Cardiac muscle cell (in vitro differentiated cells and primary cell): Measurements from ENCODE around the gene EML4. TPM values are rescaled to one million over a fixed set of nuclear protein-coding genes. Genes with fewer than 3 reads are reported as not detected.

Experiments used
- DNase-seq, 2 donors: peaks; one replicate each; pipeline versions ENCODE4 v3.0.0 to v3.0.0-alpha.2; 2010 to 2017; ENCODE audit warnings: low read depth in 1 of 2, low spot score in 1 of 2
- H3K27ac ChIP-seq: fragments of 200-600 bp; sonication (generic); 2 replicates; pipeline ENCODE4 v1.5.1; 2016
- H3K27me3 ChIP-seq: fragments of 200-600 bp; sonication (generic); 2 replicates; pipeline ENCODE4 v1.6.0; 2016; ENCODE audit warnings: control low read depth
- H3K36me3 ChIP-seq: fragments of 200-600 bp; sonication (generic); 2 replicates; pipeline ENCODE4 v1.5.1; 2016; ENCODE audit warnings: control low read depth
- H3K4me1 ChIP-seq: fragments of 200-600 bp; sonication (generic); 2 replicates; pipeline ENCODE4 v1.8.1; 2017; ENCODE audit warnings: low read depth, mild to moderate bottlenecking, mixed run types
- H3K4me3 ChIP-seq: fragments of 200-600 bp; sonication (generic); 2 replicates; pipeline ENCODE4 v1.5.1; 2016; ENCODE audit warnings: mild to moderate bottlenecking
- H3K9me3 ChIP-seq: fragments of 200-600 bp; sonication (generic); 2 replicates; pipeline ENCODE4 v1.5.1; 2017; ENCODE audit warnings: low read depth, mild to moderate bottlenecking, control low read depth
- polyA plus RNA-seq: library from polyadenylated mRNA; unstranded; fragments of >200 nt; fragmentation: Nextera tagmentation; extraction: Ambion mirVana; gene quantifications from 2 replicates; pipeline ENCODE4 v1.2.1, GENCODE V29; 2016
- total RNA-seq: library from RNA; depleted of rRNA; stranded (reverse); fragments of >200 nt; gene quantifications from 2 replicates; pipeline ENCODE4 v1.2.3, GENCODE V29; 2016
- TF ChIP-seq, protein P1 (sequence below): IDR thresholded peaks from 2 replicates; pipeline ENCODE4 v1.5.1; 2012; ENCODE audit warnings: low read depth, mild to moderate bottlenecking, low read length

EML4 gene
- total and polyA plus RNA-seq, 2 experiments from 2014 or later, result 46.6 to 56.2 TPM

DNA sequence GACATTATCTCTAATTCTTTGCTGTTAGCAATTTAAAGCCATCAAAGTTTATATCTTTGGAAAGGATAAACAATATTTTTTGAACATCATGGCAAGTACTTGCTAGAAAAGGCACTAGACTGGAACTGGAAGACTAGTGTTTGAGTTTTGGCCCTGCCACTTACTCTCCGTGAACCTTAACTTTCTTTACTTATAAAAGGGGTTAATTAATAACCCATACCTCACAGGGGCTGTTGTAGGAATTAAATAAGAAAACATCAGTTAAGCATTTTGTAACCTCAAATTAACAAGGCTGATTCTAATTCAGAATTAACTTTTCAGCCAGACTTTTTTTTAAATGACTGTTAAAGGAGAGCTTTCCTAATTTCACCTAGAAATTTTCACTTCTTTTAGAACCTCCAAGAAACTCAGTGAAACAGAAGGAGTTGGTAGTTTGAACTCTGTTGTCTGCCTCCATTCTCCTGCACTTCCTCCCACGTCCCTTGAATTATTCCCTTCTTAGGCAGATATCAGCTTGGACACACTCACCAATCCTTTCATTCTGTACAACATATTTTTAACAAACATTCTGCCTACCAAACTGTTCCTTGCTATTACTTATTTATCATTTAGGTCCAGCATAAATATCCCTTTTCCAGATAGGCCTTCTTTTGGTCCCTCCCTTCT lies 112.4 kb downstream of the EML4 start:
- Histone ChIP-seq H3K27me3 (no peaks in the 10 kb centered on the region), H3K27ac (no peak overlapping the region), H3K36me3 (peaks cover 12% of the 10 kb centered on the region), H3K4me1 (no peaks in the 10 kb centered on the region), H3K9me3 (no peaks in the 10 kb centered on the region), H3K4me3 (no peak overlapping the region)
- TF ChIP-seq, protein P1, sequence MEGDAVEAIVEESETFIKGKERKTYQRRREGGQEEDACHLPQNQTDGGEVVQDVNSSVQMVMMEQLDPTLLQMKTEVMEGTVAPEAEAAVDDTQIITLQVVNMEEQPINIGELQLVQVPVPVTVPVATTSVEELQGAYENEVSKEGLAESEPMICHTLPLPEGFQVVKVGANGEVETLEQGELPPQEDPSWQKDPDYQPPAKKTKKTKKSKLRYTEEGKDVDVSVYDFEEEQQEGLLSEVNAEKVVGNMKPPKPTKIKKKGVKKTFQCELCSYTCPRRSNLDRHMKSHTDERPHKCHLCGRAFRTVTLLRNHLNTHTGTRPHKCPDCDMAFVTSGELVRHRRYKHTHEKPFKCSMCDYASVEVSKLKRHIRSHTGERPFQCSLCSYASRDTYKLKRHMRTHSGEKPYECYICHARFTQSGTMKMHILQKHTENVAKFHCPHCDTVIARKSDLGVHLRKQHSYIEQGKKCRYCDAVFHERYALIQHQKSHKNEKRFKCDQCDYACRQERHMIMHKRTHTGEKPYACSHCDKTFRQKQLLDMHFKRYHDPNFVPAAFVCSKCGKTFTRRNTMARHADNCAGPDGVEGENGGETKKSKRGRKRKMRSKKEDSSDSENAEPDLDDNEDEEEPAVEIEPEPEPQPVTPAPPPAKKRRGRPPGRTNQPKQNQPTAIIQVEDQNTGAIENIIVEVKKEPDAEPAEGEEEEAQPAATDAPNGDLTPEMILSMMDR, result no peak
- DNase-seq, result no peak

DNA sequence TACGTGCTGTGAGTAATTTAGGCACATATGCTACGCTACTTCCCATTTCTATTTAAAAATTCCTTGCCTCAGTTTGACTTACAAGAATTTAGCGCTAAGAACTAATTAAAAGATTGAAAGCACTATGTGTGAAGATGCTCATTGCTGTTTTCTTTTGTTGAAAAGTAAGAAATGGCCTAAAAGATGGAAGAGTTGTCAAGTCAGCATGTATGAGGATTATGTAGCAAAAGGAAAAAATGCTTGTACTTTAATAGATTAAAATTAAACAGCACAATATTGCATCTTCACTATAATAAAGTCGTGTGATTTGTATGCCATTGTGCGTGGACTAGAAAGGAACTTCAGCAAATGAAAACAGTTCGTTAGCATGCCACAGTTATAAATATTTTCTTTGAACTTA lies 114.9 kb downstream of the EML4 start:
- Histone ChIP-seq H3K27ac (no peak overlapping the region), H3K4me3 (no peak overlapping the region), H3K27me3 (no peaks in the 10 kb centered on the region), H3K9me3 (no peaks in the 10 kb centered on the region), H3K36me3 (peaks cover 27% of the 10 kb centered on the region), H3K4me1 (peaks cover 7% of the 10 kb centered on the region)
- DNase-seq, result no peak
- TF ChIP-seq, protein P1, result no peak

DNA sequence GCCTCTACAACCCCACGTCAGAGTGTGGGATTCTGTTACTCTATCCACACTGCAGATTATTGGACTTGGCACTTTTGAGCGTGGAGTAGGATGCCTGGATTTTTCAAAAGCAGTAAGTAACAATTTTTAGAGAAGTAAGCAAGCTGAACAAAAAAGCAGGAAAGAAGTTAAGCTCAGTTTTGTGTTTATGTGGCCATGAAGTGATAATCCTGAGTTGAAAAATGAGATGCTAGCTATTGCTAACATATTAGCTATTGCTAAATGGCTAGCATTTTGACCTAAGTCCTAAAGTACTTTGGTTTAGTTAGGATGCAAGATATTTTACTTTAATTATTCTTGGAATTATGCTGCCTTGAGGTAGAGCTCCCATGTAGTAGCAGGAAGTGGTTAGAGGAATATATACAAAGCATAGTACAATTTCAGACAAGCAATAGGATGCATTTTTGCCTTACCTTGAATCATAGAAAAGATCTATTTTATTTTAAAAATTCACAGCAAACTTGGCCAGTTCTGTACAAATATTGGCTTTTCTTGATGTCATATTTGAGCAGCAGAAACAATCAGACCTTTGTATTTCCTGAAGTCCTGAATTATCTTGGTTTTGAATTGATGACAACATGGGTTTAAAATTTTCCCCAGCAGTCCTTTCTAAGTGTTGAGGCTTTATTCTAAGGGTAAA lies 117.3 kb downstream of the EML4 start:
- no peak overlapping the region for H3K4me3 ChIP-seq
- H3K27ac ChIP-seq, result no peak overlapping the region
- H3K27me3 ChIP-seq, result no peaks in the 10 kb centered on the region
- peaks cover 22% of the 10 kb centered on the region for H3K36me3 ChIP-seq
- peaks cover 7% of the 10 kb centered on the region for H3K4me1 ChIP-seq
- no peaks in the 10 kb centered on the region for H3K9me3 ChIP-seq
- peak in 1 of 2 donors; percentile 62 for DNase-seq
- TF ChIP-seq, protein P1, result no peak

DNA sequence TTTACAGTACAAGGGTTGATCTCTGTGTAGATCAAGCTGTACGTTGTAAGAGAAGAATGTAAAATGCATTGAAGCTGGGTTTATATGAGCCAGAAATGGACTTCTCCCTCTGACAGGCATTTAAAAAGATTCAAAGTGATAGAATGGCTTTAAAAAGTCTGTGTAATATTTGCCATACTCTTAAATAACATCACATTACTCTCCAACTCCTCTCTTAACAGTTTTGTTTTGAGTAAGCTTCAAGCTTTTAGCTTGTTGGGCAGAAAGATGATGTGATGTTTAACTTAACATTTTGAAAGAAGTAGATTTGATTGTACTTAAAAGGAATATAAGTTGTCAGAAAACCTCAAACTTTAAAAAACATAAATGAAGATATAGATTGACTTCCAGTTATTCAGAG lies 119.7 kb downstream of the EML4 start:
- Histone ChIP-seq H3K4me1 (peaks cover 7% of the 10 kb centered on the region), H3K27ac (no peak overlapping the region), H3K36me3 (peaks cover 26% of the 10 kb centered on the region), H3K9me3 (no peaks in the 10 kb centered on the region), H3K27me3 (no peaks in the 10 kb centered on the region), H3K4me3 (no peak overlapping the region)
- TF ChIP-seq, protein P1, result no peak
- DNase-seq, result no peak

DNA sequence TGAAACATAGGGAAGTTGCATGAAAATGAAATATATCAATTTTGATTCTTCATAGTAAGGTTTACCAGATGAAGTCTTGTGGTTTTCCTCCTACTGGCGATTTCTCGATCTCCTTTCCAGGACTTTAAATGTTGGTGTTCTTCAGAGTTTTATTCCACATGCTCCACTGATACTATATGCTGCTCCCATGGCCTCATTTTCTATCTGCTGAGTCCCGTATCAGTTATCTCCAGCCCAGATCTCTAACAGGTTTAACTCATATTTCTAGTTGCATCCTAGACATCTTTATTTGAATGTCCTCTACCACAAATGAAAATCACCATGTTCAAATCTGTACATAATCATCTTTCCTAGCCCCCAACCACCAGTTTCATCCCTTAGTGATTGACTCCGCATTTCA lies 120.1 kb downstream of the EML4 start:
- TF ChIP-seq, protein P1, result no peak
- no peaks in the 10 kb centered on the region for H3K9me3 ChIP-seq
- no peak for DNase-seq
- H3K27me3 ChIP-seq, result no peaks in the 10 kb centered on the region
- H3K27ac ChIP-seq, result no peak overlapping the region
- peaks cover 26% of the 10 kb centered on the region for H3K36me3 ChIP-seq
- no peak overlapping the region for H3K4me3 ChIP-seq
- peaks cover 7% of the 10 kb centered on the region for H3K4me1 ChIP-seq
